Caco-2 (cell line): ENCODE results near the gene ITPR3. TPM values are rescaled to one million over a fixed set of nuclear protein-coding genes. Genes with fewer than 3 reads are reported as not detected.

Experiments
- BruUV-seq: library from RNA; stranded (reverse); fragments of 400-500 nt; replicated peaks from 2 replicates; lab custom pipeline; 2021; lab: Mats Ljungman, UMichigan
- CTCF ChIA-PET: fragments of 300-600 bp; sonication (Branson Sonifier 250); formaldehyde crosslinking; loops from one replicate; lab custom pipeline; 2022; ENCODE audit warnings: antibody characterized with exemption; lab: Charles Lee
- POLR2A ChIA-PET: fragments of 300-600 bp; sonication (Branson Sonifier 250); formaldehyde crosslinking; loops from one replicate; lab custom pipeline; 2022; ENCODE audit warnings: antibody characterized with exemption; lab: Charles Lee
- DNase-seq, 2 experiments: peaks; one replicate each; pipeline versions ENCODE4 v3.0.0 to v3.0.0-alpha.2; 2020 to 2022
- H3K27me3 ChIP-seq: replicated peaks from 2 replicates; pipeline ENCODE4 v1.6.0; 2011; ENCODE audit warnings: low read length; ENCODE audit not compliant: control insufficient read depth, insufficient read depth
- H3K36me3 ChIP-seq: 2 replicates; pipeline ENCODE4 v1.5.1; 2011; ENCODE audit warnings: low read length; ENCODE audit not compliant: control insufficient read depth, insufficient read depth
- H3K4me1 ChIP-seq: fragments of 250-450 bp; sonication (Bioruptor Pico); 2 replicates; pipeline ENCODE4 v1.5.1; 2020; ENCODE audit warnings: mild to moderate bottlenecking
- H3K4me3 ChIP-seq: 2 replicates; pipeline ENCODE4 v1.5.1; 2011; ENCODE audit warnings: low read depth, mild to moderate bottlenecking, control low read depth, low read length
- H3K9me3 ChIP-seq: fragments of 250-450 bp; sonication (Bioruptor Pico); 2 replicates; pipeline ENCODE4 v1.5.1; 2020; ENCODE audit warnings: mild to moderate bottlenecking, moderate library complexity
- H3K27ac Mint-ChIP-seq: one replicate; pipeline ENCODE4 v1.8.0; 2022; ENCODE audit warnings: mixed read lengths; ENCODE audit not compliant: unreplicated experiment
- H3K27me3 Mint-ChIP-seq: one replicate; pipeline ENCODE4 v1.8.0; 2022; ENCODE audit warnings: mixed read lengths; ENCODE audit not compliant: insufficient read depth, unreplicated experiment
- H3K36me3 Mint-ChIP-seq: one replicate; pipeline ENCODE4 v1.8.0; 2022; ENCODE audit warnings: mild to moderate bottlenecking, mixed read lengths; ENCODE audit not compliant: insufficient read depth, unreplicated experiment
- H3K4me1 Mint-ChIP-seq: one replicate; pipeline ENCODE4 v1.8.0; 2022; ENCODE audit warnings: low read depth, mixed read lengths; ENCODE audit not compliant: unreplicated experiment
- H3K4me3 Mint-ChIP-seq: one replicate; pipeline ENCODE4 v1.8.0; 2022; ENCODE audit warnings: mild to moderate bottlenecking, moderate library complexity, mixed read lengths; ENCODE audit not compliant: unreplicated experiment
- H3K9me3 Mint-ChIP-seq: one replicate; pipeline ENCODE4 v1.8.0; 2022; ENCODE audit warnings: mixed read lengths; ENCODE audit not compliant: unreplicated experiment
- CTCF ChIP-seq, 2 experiments: fragments of 200-600 bp in 1 of 2; IDR thresholded peaks; 1 replicate in 1 of 2; 2 replicates in 1 of 2; pipeline versions ENCODE4 v1.5.1 to v1.8.0; 2011 to 2022; ENCODE audit warnings: antibody characterized with exemption in 1 of 2, control low read depth in 1 of 2, inconsistent platforms in 1 of 2, low read depth in 1 of 2, low read length in 1 of 2, mild to moderate bottlenecking in 1 of 2, moderate library complexity in 1 of 2; ENCODE audit not compliant: insufficient read depth in 1 of 2, severe bottlenecking in 1 of 2, unreplicated experiment in 1 of 2
- intact Hi-C: fragments of 100-400 bp; cut with micrococcal nuclease; formaldehyde crosslinking; loops from one replicate; pipeline ENCODE4 v1.10.0; 2022; ENCODE audit not compliant: unreplicated experiment
- total RNA-seq: library from RNA; stranded (reverse); gene quantifications from 2 replicates; pipeline ENCODE4 v1.2.3, GENCODE V29; 2022

The ITPR3 gene
- total RNA-seq, 1 experiment from 2014 or later, result 42.1 TPM

GRCh38 chr6:33678932-33679490, 57.9 kb downstream of the ITPR3 start:
- H3K9me3 ChIP-seq, result no peaks in the 10 kb centered on the region
- H3K36me3 ChIP-seq, result peaks cover 6% of the 10 kb centered on the region
- H3K27ac Mint-ChIP-seq, result no peak overlapping the region
- H3K4me3 ChIP-seq, result no peak overlapping the region
- H3K27me3 ChIP-seq, result no peaks in the 10 kb centered on the region
- POLR2A ChIA-PET, result no interaction called here
- BruUV-seq, result no TSS peak
- no peak overlapping the region for H3K4me3 Mint-ChIP-seq
- H3K9me3 Mint-ChIP-seq, result no peaks in the 10 kb centered on the region
- CTCF ChIA-PET, result no interaction called here
- DNase-seq, result no peak
- no peaks in the 10 kb centered on the region for H3K4me1 ChIP-seq
- no peak for TF ChIP-seq CTCF (IDR thresholded peaks at IDR 0.05; ENCODE audit: insufficient read depth in 1 of 2, low read depth in 1 of 2, low read length in 1 of 2, severe bottlenecking in 1 of 2, unreplicated experiment in 1 of 2)
- no peaks in the 10 kb centered on the region for H3K27me3 Mint-ChIP-seq
- H3K36me3 Mint-ChIP-seq, result peaks cover 31% of the 10 kb centered on the region
- H3K4me1 Mint-ChIP-seq, result no peaks in the 10 kb centered on the region
- intact Hi-C loops, result no loop called here

- CTCF ChIA-PET, result no interaction called here
- no peaks in the 10 kb centered on the region for H3K27me3 Mint-ChIP-seq
- Histone ChIP-seq H3K36me3 (peaks cover 5% of the 10 kb centered on the region), H3K27me3 (no peaks in the 10 kb centered on the region), H3K9me3 (no peaks in the 10 kb centered on the region), H3K4me3 (no peak overlapping the region), H3K4me1 (no peaks in the 10 kb centered on the region)
- no TSS peak for BruUV-seq
- POLR2A ChIA-PET, result interaction anchor here (0.6 kb wide), 1 partner anchor 246 kb away, joined by 3 read pairs; no protein-coding TSS in a partner anchor
- H3K36me3 Mint-ChIP-seq, result peaks cover 30% of the 10 kb centered on the region
- H3K9me3 Mint-ChIP-seq, result no peaks in the 10 kb centered on the region
- no peak for DNase-seq
- no peak for TF ChIP-seq CTCF (IDR thresholded peaks at IDR 0.05; ENCODE audit: insufficient read depth in 1 of 2, low read depth in 1 of 2, low read length in 1 of 2, severe bottlenecking in 1 of 2, unreplicated experiment in 1 of 2)
- H3K4me3 Mint-ChIP-seq, result no peak overlapping the region
- intact Hi-C loops, result no loop called here
- H3K27ac Mint-ChIP-seq, result no peak overlapping the region
- no peaks in the 10 kb centered on the region for H3K4me1 Mint-ChIP-seq
These were observed 58.6 kb downstream of the ITPR3 start for GRCh38 chr6:33679761-33680160.

GRCh38 chr6:33682341-33682740, 61.2 kb downstream of the ITPR3 start:
- Mint-ChIP-seq H3K9me3 (no peaks in the 10 kb centered on the region), H3K27me3 (no peaks in the 10 kb centered on the region), H3K27ac (no peak overlapping the region), H3K36me3 (peaks cover 24% of the 10 kb centered on the region), H3K4me1 (no peaks in the 10 kb centered on the region), H3K4me3 (no peak overlapping the region)
- peaks cover 7% of the 10 kb centered on the region for H3K36me3 ChIP-seq
- H3K9me3 ChIP-seq, result no peaks in the 10 kb centered on the region
- CTCF ChIA-PET, result no interaction called here
- TF ChIP-seq CTCF (IDR thresholded peaks at IDR 0.05; ENCODE audit: insufficient read depth in 1 of 2, low read depth in 1 of 2, low read length in 1 of 2, severe bottlenecking in 1 of 2, unreplicated experiment in 1 of 2), result no peak
- POLR2A ChIA-PET, result no interaction called here
- intact Hi-C loops, result no loop called here
- no peaks in the 10 kb centered on the region for H3K27me3 ChIP-seq
- no peaks in the 10 kb centered on the region for H3K4me1 ChIP-seq
- H3K4me3 ChIP-seq, result no peak overlapping the region
- DNase-seq, result no peak
- no TSS peak for BruUV-seq
